HG03575 (cell line): ENCODE results near the gene ETV4.
"Not testable (repeated sequence)": the region's sequence is repeated elsewhere in the genome, so short reads cannot be mapped to it uniquely, and the experiment has no call there.

Experiments
- ATAC-seq: cut with Tn5 transposase; IDR thresholded peaks from one replicate; pipeline ENCODE4 v1.9.1; 2021; ENCODE audit not compliant: unreplicated experiment, insufficient number of reproducible peaks, low FRiP score; ENCODE audit errors: extremely low read depth

ETV4 gene

GRCh38 chr17:43528319-43528987, 17.7 kb downstream of the ETV4 start:
- no peak for ATAC-seq

GRCh38 chr17:43526886-43527648, 19.1 kb downstream of the ETV4 start:
- no peak for ATAC-seq

- ATAC-seq, result no peak
These were observed 21.1 kb downstream of the ETV4 start for GRCh38 chr17:43524945-43525575.

GRCh38 chr17:43521389-43521788, 24.8 kb downstream of the ETV4 start:
- ATAC-seq, result no peak

- no peak for ATAC-seq
These were observed 28.3 kb downstream of the ETV4 start for GRCh38 chr17:43517615-43518386.

- ATAC-seq, result no peak
These were observed 29.0 kb downstream of the ETV4 start for GRCh38 chr17:43517161-43517560.

- ATAC-seq, result no peak
These were observed 30.5 kb downstream of the ETV4 start for GRCh38 chr17:43515656-43516055.

- not testable (repeated sequence) for ATAC-seq
These were observed 34.9 kb downstream of the ETV4 start for GRCh38 chr17:43511199-43511598.

GRCh38 chr17:43509440-43509839, 36.7 kb downstream of the ETV4 start:
- not testable (repeated sequence) for ATAC-seq

- ATAC-seq, result no peak
These were observed 55.5 kb downstream of the ETV4 start for GRCh38 chr17:43490621-43491020.

- ATAC-seq, result peak; percentile 75
These were observed 62.2 kb downstream of the ETV4 start, which contains the start of gene DHX8 for GRCh38 chr17:43483674-43484551. Gene DHX8, plus strand, starts transcription at chr17:43483975. Its CDS starts 63 bp downstream, at chr17:43484038.

- no peak for ATAC-seq
These were observed 63.8 kb downstream of the ETV4 start for GRCh38 chr17:43482103-43483012.

GRCh38 chr17:43479948-43480347, 66.2 kb downstream of the ETV4 start:
- no peak for ATAC-seq
